HEK293T (cell line): ENCODE data around the gene PTPRO.

Experiments used
- BHLHE40 ChIP-seq: fragments of 450-650 bp; IDR thresholded peaks from 2 replicates; pipeline ENCODE4 v1.6.1; 2016; ENCODE audit warnings: mild to moderate bottlenecking, moderate library complexity, borderline replicate concordance
- ELF4 ChIP-seq: fragments of 450-650 bp; IDR thresholded peaks from 2 replicates; pipeline ENCODE4 v1.6.1; 2017; ENCODE audit warnings: antibody characterized with exemption
- FOXM1 ChIP-seq: fragments of 450-650 bp; IDR thresholded peaks from 2 replicates; pipeline ENCODE4 v1.6.1; 2017; ENCODE audit warnings: mild to moderate bottlenecking, borderline replicate concordance
- HDGF ChIP-seq: fragments of 450-650 bp; IDR thresholded peaks from 2 replicates; pipeline ENCODE4 v1.6.1; 2017; ENCODE audit warnings: antibody characterized with exemption, borderline replicate concordance
- L3MBTL2 ChIP-seq: fragments of 450-650 bp; conservative IDR thresholded peaks from 2 replicates; pipeline ENCODE4 v1.6.1; 2016; ENCODE audit warnings: mild to moderate bottlenecking
- LEF1 ChIP-seq: fragments of 450-650 bp; IDR thresholded peaks from 2 replicates; pipeline ENCODE4 v1.6.1; 2017; ENCODE audit warnings: mild to moderate bottlenecking, borderline replicate concordance
- SP1 ChIP-seq: fragments of 450-650 bp; IDR thresholded peaks from 2 replicates; pipeline ENCODE4 v1.6.1; 2017
- SUZ12 ChIP-seq: fragments of 450-650 bp; IDR thresholded peaks from 2 replicates; pipeline ENCODE4 v1.6.1; 2016; ENCODE audit warnings: mild to moderate bottlenecking
- TARDBP ChIP-seq: fragments of 450-650 bp; IDR thresholded peaks from 2 replicates; pipeline ENCODE4 v1.6.1; 2016
- ZNF384 ChIP-seq: fragments of 450-650 bp; IDR thresholded peaks from 2 replicates; pipeline ENCODE4 v1.6.1; 2016
- TF ChIP-seq, protein P1 (sequence below): fragments of 450-650 bp; IDR thresholded peaks from 2 replicates; pipeline ENCODE4 v1.6.1; 2016

DNA sequence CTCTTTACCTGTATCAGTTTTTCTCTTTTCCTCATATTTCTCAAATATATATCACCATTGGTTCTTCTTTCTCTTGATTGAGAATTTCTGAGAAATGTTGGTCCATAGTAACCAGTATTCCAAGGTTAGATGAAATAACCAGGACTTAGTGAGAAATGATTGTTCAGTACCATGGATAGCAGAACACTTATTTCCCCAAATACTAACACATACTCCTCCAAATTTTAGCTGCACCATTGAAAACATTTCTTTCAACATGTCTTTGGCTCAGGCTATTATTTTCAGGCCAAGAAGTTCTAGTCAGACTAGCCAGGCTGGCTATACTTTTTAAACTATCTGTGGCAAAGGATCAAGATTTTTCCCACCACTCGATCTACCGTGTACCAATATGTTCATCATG, 113.3 kb downstream of the PTPRO start:
- TF ChIP-seq LEF1 (no peak), SP1 (no peak), L3MBTL2 (no peak), TARDBP (no peak), ELF4 (no peak), BHLHE40 (no peak), HDGF (no peak), FOXM1 (no peak), SUZ12 (no peak), ZNF384 (no peak)
- TF ChIP-seq, protein P1, sequence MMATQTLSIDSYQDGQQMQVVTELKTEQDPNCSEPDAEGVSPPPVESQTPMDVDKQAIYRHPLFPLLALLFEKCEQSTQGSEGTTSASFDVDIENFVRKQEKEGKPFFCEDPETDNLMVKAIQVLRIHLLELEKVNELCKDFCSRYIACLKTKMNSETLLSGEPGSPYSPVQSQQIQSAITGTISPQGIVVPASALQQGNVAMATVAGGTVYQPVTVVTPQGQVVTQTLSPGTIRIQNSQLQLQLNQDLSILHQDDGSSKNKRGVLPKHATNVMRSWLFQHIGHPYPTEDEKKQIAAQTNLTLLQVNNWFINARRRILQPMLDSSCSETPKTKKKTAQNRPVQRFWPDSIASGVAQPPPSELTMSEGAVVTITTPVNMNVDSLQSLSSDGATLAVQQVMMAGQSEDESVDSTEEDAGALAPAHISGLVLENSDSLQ, result no peak
